Measurements from ENCODE around the gene CNKSR3.
A peak's percentile ranks its signal among the peaks of the same experiment; 100 is the strongest.

The CNKSR3 gene

GRCh38 chr6:154503658-154504057 is 6.8 kb downstream of the CNKSR3 start:
- TF ChIP-seq GATA1 (IDR thresholded peaks at IDR 0.05; ENCODE audit: low read depth, low read length) (no peak), POLR2A (IDR thresholded peaks at IDR 0.05; ENCODE audit: low read length) (no peak)
- no peak for DNase-seq

GRCh38 chr6:154502553-154502952 is 7.9 kb downstream of the CNKSR3 start:
- TF ChIP-seq POLR2A (IDR thresholded peaks at IDR 0.05; ENCODE audit: low read length) (no peak), GATA1 (IDR thresholded peaks at IDR 0.05; ENCODE audit: low read depth, low read length) (no peak)

GRCh38 chr6:154501578-154501868 is 9.0 kb downstream of the CNKSR3 start:
- TF ChIP-seq GATA1 (IDR thresholded peaks at IDR 0.05; ENCODE audit: low read depth, low read length), result no peak
- TF ChIP-seq POLR2A (IDR thresholded peaks at IDR 0.05; ENCODE audit: low read length), result no peak
- no peak for DNase-seq

More at GRCh38 chr6:154502553-154502952, 7.9 kb downstream of the CNKSR3 start:
- DNase-seq, result no peak

GRCh38 chr6:154500769-154501577 is 9.5 kb downstream of the CNKSR3 start:
- no peak for TF ChIP-seq GATA1 (IDR thresholded peaks at IDR 0.05; ENCODE audit: low read depth, low read length)
- no peak for TF ChIP-seq POLR2A (IDR thresholded peaks at IDR 0.05; ENCODE audit: low read length)

GRCh38 chr6:154499855-154500589 is 10.5 kb downstream of the CNKSR3 start:
- DNase-seq, result no peak
- TF ChIP-seq POLR2A (IDR thresholded peaks at IDR 0.05; ENCODE audit: low read length), result no peak
- no peak for TF ChIP-seq GATA1 (IDR thresholded peaks at IDR 0.05; ENCODE audit: low read depth, low read length)

More at GRCh38 chr6:154500769-154501577, 9.5 kb downstream of the CNKSR3 start:
- DNase-seq, result peak; percentile 44 to 45

GRCh38 chr6:154498340-154498934 is 12.0 kb downstream of the CNKSR3 start:
- DNase-seq, result peak in 1 of 2 experiments; percentile 16
- no peak for TF ChIP-seq POLR2A (IDR thresholded peaks at IDR 0.05; ENCODE audit: low read length)
- TF ChIP-seq GATA1 (IDR thresholded peaks at IDR 0.05; ENCODE audit: low read depth, low read length), result no peak

GRCh38 chr6:154496793-154497517 is 13.5 kb downstream of the CNKSR3 start:
- peak in 1 of 2 experiments; percentile 71 for DNase-seq
- no peak for TF ChIP-seq POLR2A (IDR thresholded peaks at IDR 0.05; ENCODE audit: low read length)
- no peak for TF ChIP-seq GATA1 (IDR thresholded peaks at IDR 0.05; ENCODE audit: low read depth, low read length)

- TF ChIP-seq POLR2A (IDR thresholded peaks at IDR 0.05; ENCODE audit: low read length), result no peak
- TF ChIP-seq GATA1 (IDR thresholded peaks at IDR 0.05; ENCODE audit: low read depth, low read length), result no peak
- DNase-seq, result no peak
Measured at GRCh38 chr6:154496186-154496585, 14.3 kb downstream of the CNKSR3 start.

GRCh38 chr6:154494592-154495311 is 15.7 kb downstream of the CNKSR3 start:
- TF ChIP-seq GATA1 (IDR thresholded peaks at IDR 0.05; ENCODE audit: low read depth, low read length) (no peak), POLR2A (IDR thresholded peaks at IDR 0.05; ENCODE audit: low read length) (no peak)
- no peak for DNase-seq

GRCh38 chr6:154491567-154492470 is 18.7 kb downstream of the CNKSR3 start:
- no peak for DNase-seq
- TF ChIP-seq POLR2A (IDR thresholded peaks at IDR 0.05; ENCODE audit: low read length), result no peak
- TF ChIP-seq GATA1 (IDR thresholded peaks at IDR 0.05; ENCODE audit: low read depth, low read length), result no peak

GRCh38 chr6:154489822-154490221 is 20.7 kb downstream of the CNKSR3 start:
- no peak for DNase-seq
- TF ChIP-seq POLR2A (IDR thresholded peaks at IDR 0.05; ENCODE audit: low read length) (no peak), GATA1 (IDR thresholded peaks at IDR 0.05; ENCODE audit: low read depth, low read length) (no peak)

GRCh38 chr6:154488802-154489437 is 21.6 kb downstream of the CNKSR3 start:
- TF ChIP-seq POLR2A (IDR thresholded peaks at IDR 0.05; ENCODE audit: low read length) (no peak), GATA1 (IDR thresholded peaks at IDR 0.05; ENCODE audit: low read depth, low read length) (no peak)
- no peak for DNase-seq

Measured in erythroblast (primary cell).